ENCODE data around the gene IL17REL.

DNA sequence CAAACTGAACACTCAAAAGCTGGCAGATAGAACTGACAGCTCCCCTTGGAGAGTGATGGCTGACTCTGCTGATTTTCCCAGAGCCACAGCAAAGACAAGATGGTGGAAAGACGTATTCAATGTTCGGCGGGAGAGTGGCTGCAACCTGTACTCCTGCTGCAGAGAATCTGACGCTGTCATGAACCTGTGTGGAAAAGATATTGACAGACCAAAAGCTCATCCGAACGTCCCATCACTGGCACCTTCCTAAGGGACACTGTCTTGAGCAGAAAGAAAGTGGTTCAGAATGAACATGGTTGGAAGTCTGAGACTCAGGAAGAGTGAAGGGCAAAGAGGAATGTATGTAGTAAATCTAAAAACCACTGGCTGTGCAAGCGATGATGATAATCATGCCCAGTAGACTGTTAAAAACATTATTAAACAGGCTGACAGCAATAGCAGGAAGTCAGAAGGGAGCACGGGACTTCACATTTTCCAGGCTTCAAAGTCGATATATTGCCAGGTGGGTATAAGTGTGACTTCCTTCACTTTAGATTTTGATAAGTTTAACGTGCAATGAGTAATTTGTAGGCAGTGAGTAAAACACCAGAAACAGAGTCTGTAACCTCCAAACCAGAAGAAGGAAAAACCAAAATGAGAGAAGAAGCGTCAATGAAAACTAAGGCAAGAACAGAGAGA, 6.2 kb upstream of the IL17REL start:
- TF ChIP-seq CTCF (IDR thresholded peaks at IDR 0.05) (no peak), POLR2A (IDR thresholded peaks at IDR 0.05) (no peak), POLR2AphosphoS5 (IDR thresholded peaks at IDR 0.05) (no peak)
